HEK293 (cell line): ENCODE results near the gene DUOX1.

ENCODE experiments used
- ATF2 ChIP-seq: fragments of 450-650 bp; formaldehyde crosslinking; IDR thresholded peaks from 2 replicates; pipeline ENCODE4 v1.5.1; 2016; ENCODE audit warnings: missing biosample characterization, missing genetic modification characterization, low read depth
- ELK4 ChIP-seq: IDR thresholded peaks from 2 replicates; pipeline ENCODE4 v1.6.1; 2011; ENCODE audit warnings: mild to moderate bottlenecking, low read depth, low read length, borderline replicate concordance
- FEZF1 ChIP-seq: fragments of 450-650 bp; formaldehyde crosslinking; IDR thresholded peaks from 2 replicates; pipeline ENCODE4 v1.5.1; 2016; ENCODE audit warnings: missing biosample characterization, missing genetic modification characterization
- GLIS2 ChIP-seq: fragments of 450-650 bp; formaldehyde crosslinking; IDR thresholded peaks from 2 replicates; pipeline ENCODE4 v1.5.1; 2016; ENCODE audit warnings: missing biosample characterization, missing genetic modification characterization
- KLF7 ChIP-seq: fragments of 450-650 bp; formaldehyde crosslinking; IDR thresholded peaks from 2 replicates; pipeline ENCODE4 v1.5.1; 2016; ENCODE audit warnings: missing biosample characterization, missing genetic modification characterization, borderline replicate concordance
- KLF8 ChIP-seq: fragments of 450-650 bp; formaldehyde crosslinking; IDR thresholded peaks from 2 replicates; pipeline ENCODE4 v1.5.1; 2016; ENCODE audit warnings: missing biosample characterization, missing genetic modification characterization
- PBX3 ChIP-seq: sonication (generic); formaldehyde crosslinking; IDR thresholded peaks from 2 replicates; pipeline ENCODE4 v1.8.1; 2022; ENCODE audit warnings: mild to moderate bottlenecking, moderate library complexity, missing genetic modification reagents
- SCRT2 ChIP-seq: fragments of 450-650 bp; formaldehyde crosslinking; IDR thresholded peaks from 2 replicates; pipeline ENCODE4 v1.5.1; 2016; ENCODE audit warnings: missing biosample characterization, missing genetic modification characterization
- YY1 ChIP-seq: fragments of 450-650 bp; formaldehyde crosslinking; IDR thresholded peaks from 2 replicates; pipeline ENCODE4 v1.5.1; 2018; ENCODE audit warnings: missing biosample characterization, missing genetic modification characterization
- ZBTB21 ChIP-seq: fragments of 450-650 bp; formaldehyde crosslinking; IDR thresholded peaks from 2 replicates; pipeline ENCODE4 v1.5.1; 2017; ENCODE audit warnings: missing biosample characterization, missing genetic modification characterization
- ZBTB7A ChIP-seq: fragments of 450-650 bp; formaldehyde crosslinking; IDR thresholded peaks from 2 replicates; pipeline ENCODE4 v1.5.1; 2016; ENCODE audit warnings: low read depth, missing biosample characterization, missing genetic modification characterization
- ZFP37 ChIP-seq: fragments of 450-650 bp; formaldehyde crosslinking; IDR thresholded peaks from 2 replicates; pipeline ENCODE4 v1.5.1; 2016; ENCODE audit warnings: missing biosample characterization, missing genetic modification characterization
- ZNF121 ChIP-seq: fragments of 450-650 bp; formaldehyde crosslinking; IDR thresholded peaks from 2 replicates; pipeline ENCODE4 v1.5.1; 2016; ENCODE audit warnings: missing biosample characterization, missing genetic modification characterization
- ZNF211 ChIP-seq: fragments of 450-650 bp; formaldehyde crosslinking; IDR thresholded peaks from 2 replicates; pipeline ENCODE4 v1.5.1; 2016; ENCODE audit warnings: low read depth, missing biosample characterization, missing genetic modification characterization
- ZNF248 ChIP-seq: fragments of 450-650 bp; formaldehyde crosslinking; IDR thresholded peaks from 2 replicates; pipeline ENCODE4 v1.5.1; 2017; ENCODE audit warnings: missing biosample characterization, missing genetic modification characterization
- ZNF311 ChIP-seq: fragments of 450-650 bp; formaldehyde crosslinking; IDR thresholded peaks from 2 replicates; pipeline ENCODE4 v1.5.1; 2017; ENCODE audit warnings: missing biosample characterization, missing genetic modification characterization, borderline replicate concordance
- ZNF341 ChIP-seq: fragments of 450-650 bp; formaldehyde crosslinking; IDR thresholded peaks from 2 replicates; pipeline ENCODE4; 2016; ENCODE audit warnings: low read depth, missing biosample characterization, missing genetic modification characterization
- ZNF394 ChIP-seq: fragments of 450-650 bp; formaldehyde crosslinking; IDR thresholded peaks from 2 replicates; pipeline ENCODE4 v1.5.1; 2016; ENCODE audit warnings: missing biosample characterization, missing genetic modification characterization, mild to moderate bottlenecking, moderate library complexity, borderline replicate concordance
- ZNF549 ChIP-seq: fragments of 450-650 bp; IDR thresholded peaks from 2 replicates; pipeline ENCODE4 v1.5.1; 2018; ENCODE audit warnings: missing biosample characterization, missing genetic modification characterization, mild to moderate bottlenecking, inconsistent platforms, moderate library complexity
- ZNF571 ChIP-seq: fragments of 450-650 bp; formaldehyde crosslinking; IDR thresholded peaks from 2 replicates; pipeline ENCODE4 v1.5.0; 2017; ENCODE audit warnings: missing biosample characterization, missing genetic modification characterization
- ZNF585B ChIP-seq: fragments of 450-650 bp; formaldehyde crosslinking; IDR thresholded peaks from 2 replicates; pipeline ENCODE4 v1.5.1; 2016; ENCODE audit warnings: missing biosample characterization, missing genetic modification characterization
- ZNF624 ChIP-seq: fragments of 450-650 bp; formaldehyde crosslinking; IDR thresholded peaks from 2 replicates; pipeline ENCODE4 v1.5.1; 2017; ENCODE audit warnings: missing biosample characterization, missing genetic modification characterization
- ZNF664 ChIP-seq: fragments of 450-650 bp; formaldehyde crosslinking; IDR thresholded peaks from 2 replicates; pipeline ENCODE4 v1.5.1; 2016; ENCODE audit warnings: missing biosample characterization, missing genetic modification characterization
- ZNF701 ChIP-seq: fragments of 450-650 bp; formaldehyde crosslinking; IDR thresholded peaks from 2 replicates; pipeline ENCODE4 v1.5.1; 2016; ENCODE audit warnings: missing biosample characterization, missing genetic modification characterization
- ZNF830 ChIP-seq: fragments of 450-650 bp; IDR thresholded peaks from 2 replicates; pipeline ENCODE4 v1.5.0; 2018; ENCODE audit warnings: missing biosample characterization, missing genetic modification characterization, low read depth, mild to moderate bottlenecking, moderate library complexity
- TF ChIP-seq, protein P1 (sequence below): fragments of 450-650 bp; formaldehyde crosslinking; IDR thresholded peaks from 2 replicates; pipeline ENCODE4 v1.5.1; 2016; ENCODE audit warnings: missing biosample characterization, missing genetic modification characterization, borderline replicate concordance
- TF ChIP-seq, protein P2 (sequence below): fragments of 450-650 bp; formaldehyde crosslinking; IDR thresholded peaks from 2 replicates; pipeline ENCODE4 v1.5.1; 2016; ENCODE audit warnings: missing biosample characterization, missing genetic modification characterization
- TF ChIP-seq, protein P3 (sequence below): fragments of 450-650 bp; formaldehyde crosslinking; IDR thresholded peaks from 2 replicates; pipeline ENCODE4 v1.5.1; 2017; ENCODE audit warnings: missing biosample characterization, missing genetic modification characterization

DUOX1 gene

DNA sequence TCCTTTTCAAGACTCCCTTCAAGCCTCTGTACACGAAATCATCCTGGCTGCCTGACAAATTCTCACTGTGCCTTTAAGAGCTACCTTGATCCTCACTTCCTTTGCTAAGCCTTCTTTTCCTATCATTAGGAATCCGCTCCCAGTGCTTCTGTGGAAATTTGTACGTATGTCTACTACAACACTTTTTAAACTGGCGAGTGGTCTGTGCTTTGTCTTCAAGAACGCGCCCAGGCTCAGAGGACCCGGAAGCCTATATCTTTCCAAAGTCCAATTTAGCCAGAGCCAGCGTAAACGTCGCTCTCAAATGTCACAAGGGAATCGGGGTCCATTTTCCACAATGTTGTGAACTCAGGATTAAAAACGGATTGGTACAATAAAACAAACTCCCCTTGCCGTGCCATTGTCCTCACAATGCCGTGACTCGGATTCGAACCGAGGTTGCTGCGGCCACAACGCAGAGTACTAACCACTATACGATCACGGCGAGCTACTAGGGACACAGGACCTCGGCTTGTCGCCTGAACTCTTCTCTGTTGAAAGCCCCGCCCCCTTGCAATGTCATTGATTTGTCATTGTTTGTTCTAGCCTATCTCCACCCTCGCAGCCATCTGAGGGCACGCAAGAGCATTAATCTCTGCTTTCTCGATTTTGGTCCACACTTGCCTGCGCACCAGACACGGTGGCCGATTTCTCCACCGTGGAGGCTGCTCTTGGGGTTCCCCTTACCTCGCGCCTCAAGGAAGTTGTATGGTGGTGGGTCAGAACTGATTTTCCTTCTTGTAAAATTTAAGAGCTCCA lies 70.4 kb downstream of the DUOX1 start (continued):
- TF ChIP-seq ZBTB21 (tag by site-specific recombination) (0 out of 2 replicates have a peak, but pooled peaks have one; percentile 35), ZNF585B (tag by site-specific recombination) (no peak), KLF7 (tag by site-specific recombination) (peak; percentile 77; the same call in 1 of the 2 replicates), YY1 (tag by site-specific recombination) (peak; percentile 52; the same call in 1 of the 2 replicates), PBX3 (CRISPR knock-in tag) (0 out of 2 replicates have a peak, but pooled peaks have one; percentile 41), ZNF394 (tag by site-specific recombination) (peak; percentile 59; the same call in 1 of the 2 replicates), ELK4 (no peak), ZNF701 (tag by site-specific recombination) (no peak), FEZF1 (no peak), ZNF664 (tag by site-specific recombination) (no peak), ZNF211 (no peak), ZNF121 (tag by site-specific recombination) (no peak), SCRT2 (tag by site-specific recombination) (no peak), KLF8 (peak; percentile 84), GLIS2 (tag by site-specific recombination) (no peak), ZNF248 (tag by site-specific recombination) (no peak), ZNF624 (tag by site-specific recombination) (no peak), ZBTB7A (peak; percentile 81), ZNF311 (tag by site-specific recombination) (no peak), ZNF830 (no peak), ATF2 (tag by site-specific recombination) (no peak), ZNF341 (tag by site-specific recombination) (0 out of 2 replicates have a peak, but pooled peaks have one; percentile 11), ZFP37 (peak; percentile 76; the same call in 1 of the 2 replicates), ZNF571 (tag by site-specific recombination) (no peak), ZNF549 (no peak)
- TF ChIP-seq, protein P1, sequence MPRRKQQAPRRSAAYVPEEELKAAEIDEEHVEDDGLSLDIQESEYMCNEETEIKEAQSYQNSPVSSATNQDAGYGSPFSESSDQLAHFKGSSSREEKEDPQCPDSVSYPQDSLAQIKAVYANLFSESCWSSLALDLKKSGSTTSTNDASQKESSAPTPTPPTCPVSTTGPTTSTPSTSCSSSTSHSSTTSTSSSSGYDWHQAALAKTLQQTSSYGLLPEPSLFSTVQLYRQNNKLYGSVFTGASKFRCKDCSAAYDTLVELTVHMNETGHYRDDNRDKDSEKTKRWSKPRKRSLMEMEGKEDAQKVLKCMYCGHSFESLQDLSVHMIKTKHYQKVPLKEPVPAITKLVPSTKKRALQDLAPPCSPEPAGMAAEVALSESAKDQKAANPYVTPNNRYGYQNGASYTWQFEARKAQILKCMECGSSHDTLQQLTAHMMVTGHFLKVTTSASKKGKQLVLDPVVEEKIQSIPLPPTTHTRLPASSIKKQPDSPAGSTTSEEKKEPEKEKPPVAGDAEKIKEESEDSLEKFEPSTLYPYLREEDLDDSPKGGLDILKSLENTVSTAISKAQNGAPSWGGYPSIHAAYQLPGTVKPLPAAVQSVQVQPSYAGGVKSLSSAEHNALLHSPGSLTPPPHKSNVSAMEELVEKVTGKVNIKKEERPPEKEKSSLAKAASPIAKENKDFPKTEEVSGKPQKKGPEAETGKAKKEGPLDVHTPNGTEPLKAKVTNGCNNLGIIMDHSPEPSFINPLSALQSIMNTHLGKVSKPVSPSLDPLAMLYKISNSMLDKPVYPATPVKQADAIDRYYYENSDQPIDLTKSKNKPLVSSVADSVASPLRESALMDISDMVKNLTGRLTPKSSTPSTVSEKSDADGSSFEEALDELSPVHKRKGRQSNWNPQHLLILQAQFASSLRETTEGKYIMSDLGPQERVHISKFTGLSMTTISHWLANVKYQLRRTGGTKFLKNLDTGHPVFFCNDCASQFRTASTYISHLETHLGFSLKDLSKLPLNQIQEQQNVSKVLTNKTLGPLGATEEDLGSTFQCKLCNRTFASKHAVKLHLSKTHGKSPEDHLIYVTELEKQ (tag by site-specific recombination), result peak; percentile 75; the same call in 1 of the 2 replicates
- TF ChIP-seq, protein P2, sequence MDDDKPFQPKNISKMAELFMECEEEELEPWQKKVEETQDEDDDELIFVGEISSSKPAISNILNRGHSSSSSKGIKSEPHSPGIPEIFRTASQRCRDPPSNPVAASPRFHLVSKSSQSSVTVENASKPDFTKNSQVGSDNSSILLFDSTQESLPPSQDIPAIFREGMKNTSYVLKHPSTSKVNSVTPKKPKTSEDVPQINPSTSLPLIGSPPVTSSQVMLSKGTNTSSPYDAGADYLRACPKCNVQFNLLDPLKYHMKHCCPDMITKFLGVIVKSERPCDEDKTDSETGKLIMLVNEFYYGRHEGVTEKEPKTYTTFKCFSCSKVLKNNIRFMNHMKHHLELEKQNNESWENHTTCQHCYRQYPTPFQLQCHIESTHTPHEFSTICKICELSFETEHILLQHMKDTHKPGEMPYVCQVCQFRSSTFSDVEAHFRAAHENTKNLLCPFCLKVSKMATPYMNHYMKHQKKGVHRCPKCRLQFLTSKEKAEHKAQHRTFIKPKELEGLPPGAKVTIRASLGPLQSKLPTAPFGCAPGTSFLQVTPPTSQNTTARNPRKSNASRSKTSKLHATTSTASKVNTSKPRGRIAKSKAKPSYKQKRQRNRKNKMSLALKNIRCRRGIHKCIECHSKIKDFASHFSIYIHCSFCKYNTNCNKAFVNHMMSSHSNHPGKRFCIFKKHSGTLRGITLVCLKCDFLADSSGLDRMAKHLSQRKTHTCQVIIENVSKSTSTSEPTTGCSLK, result no peak
- TF ChIP-seq, protein P3, sequence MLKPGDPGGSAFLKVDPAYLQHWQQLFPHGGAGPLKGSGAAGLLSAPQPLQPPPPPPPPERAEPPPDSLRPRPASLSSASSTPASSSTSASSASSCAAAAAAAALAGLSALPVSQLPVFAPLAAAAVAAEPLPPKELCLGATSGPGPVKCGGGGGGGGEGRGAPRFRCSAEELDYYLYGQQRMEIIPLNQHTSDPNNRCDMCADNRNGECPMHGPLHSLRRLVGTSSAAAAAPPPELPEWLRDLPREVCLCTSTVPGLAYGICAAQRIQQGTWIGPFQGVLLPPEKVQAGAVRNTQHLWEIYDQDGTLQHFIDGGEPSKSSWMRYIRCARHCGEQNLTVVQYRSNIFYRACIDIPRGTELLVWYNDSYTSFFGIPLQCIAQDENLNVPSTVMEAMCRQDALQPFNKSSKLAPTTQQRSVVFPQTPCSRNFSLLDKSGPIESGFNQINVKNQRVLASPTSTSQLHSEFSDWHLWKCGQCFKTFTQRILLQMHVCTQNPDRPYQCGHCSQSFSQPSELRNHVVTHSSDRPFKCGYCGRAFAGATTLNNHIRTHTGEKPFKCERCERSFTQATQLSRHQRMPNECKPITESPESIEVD, result no peak
